H9 (cell line): ENCODE data around the gene SIPA1L2. TPM values are rescaled to one million over a fixed set of nuclear protein-coding genes. Genes with fewer than 3 reads are reported as not detected.

Experiments
- DNase-seq: peaks from one replicate; pipeline ENCODE4 v3.0.0-alpha.2; 2017
- H2AFZ ChIP-seq: one replicate; pipeline ENCODE4 v1.6.1; 2013; ENCODE audit warnings: mild to moderate bottlenecking, low read length, control low read depth, moderate library complexity
- H2AK5ac ChIP-seq: 2 replicates; pipeline ENCODE4 v1.6.1; 2013; ENCODE audit warnings: low read length, control low read depth, mixed read lengths; ENCODE audit not compliant: insufficient read length
- H2BK120ac ChIP-seq: one replicate; pipeline ENCODE4 v1.6.1; 2013; ENCODE audit warnings: low read depth, mild to moderate bottlenecking, low read length, control low read depth, inconsistent platforms; ENCODE audit not compliant: poor library complexity, severe bottlenecking
- H2BK12ac ChIP-seq: 2 replicates; pipeline ENCODE4 v1.6.1; 2013; ENCODE audit warnings: low read length, control low read depth, mixed read lengths, low read depth; ENCODE audit not compliant: insufficient read length
- H2BK15ac ChIP-seq: 2 replicates; pipeline ENCODE4 v1.6.1; 2013; ENCODE audit warnings: low read depth, low read length, control low read depth
- H2BK20ac ChIP-seq: one replicate; pipeline ENCODE4 v1.6.1; 2013; ENCODE audit warnings: low read depth, mild to moderate bottlenecking, low read length, control low read depth, inconsistent platforms; ENCODE audit not compliant: poor library complexity, severe bottlenecking
- H2BK5ac ChIP-seq: 2 replicates; pipeline ENCODE4 v1.6.1; 2013; ENCODE audit warnings: low read length, control low read depth, mixed read lengths; ENCODE audit not compliant: insufficient read length
- H3K14ac ChIP-seq: 2 replicates; pipeline ENCODE4 v1.6.1; 2013; ENCODE audit warnings: low read length, control low read depth; ENCODE audit not compliant: insufficient read depth
- H3K18ac ChIP-seq: 2 replicates; pipeline ENCODE4 v1.6.1; 2013; ENCODE audit warnings: low read depth, mild to moderate bottlenecking, mixed read lengths, low read length, control low read depth; ENCODE audit not compliant: insufficient read length
- H3K23ac ChIP-seq: 2 replicates; pipeline ENCODE4 v1.6.1; 2013; ENCODE audit warnings: low read length, control low read depth, mixed read lengths, low read depth; ENCODE audit not compliant: insufficient read length
- H3K23me2 ChIP-seq: 2 replicates; pipeline ENCODE4 v1.6.1; 2013; ENCODE audit warnings: low read depth, mild to moderate bottlenecking, mixed read lengths, low read length, control low read depth; ENCODE audit not compliant: insufficient read length, poor library complexity, severe bottlenecking
- H3K27ac ChIP-seq: 2 replicates; pipeline ENCODE4 v1.5.1; 2013; ENCODE audit warnings: low read length, control low read depth, mixed read lengths, low read depth; ENCODE audit not compliant: insufficient read length
- H3K27me3 ChIP-seq: 2 replicates; pipeline ENCODE4 v1.6.1; 2013; ENCODE audit warnings: low read length, control low read depth, inconsistent platforms; ENCODE audit not compliant: insufficient read depth
- H3K4ac ChIP-seq: 2 replicates; pipeline ENCODE4 v1.6.1; 2013; ENCODE audit warnings: low read depth, mild to moderate bottlenecking, control low read depth, inconsistent platforms, low read length, moderate library complexity
- H3K4me1 ChIP-seq: 2 replicates; pipeline ENCODE4 v1.6.1; 2013; ENCODE audit warnings: low read length, control low read depth, inconsistent platforms; ENCODE audit not compliant: insufficient read depth
- H3K4me2 ChIP-seq: 2 replicates; pipeline ENCODE4 v1.6.1; 2013; ENCODE audit warnings: low read length, control low read depth, mixed read lengths; ENCODE audit not compliant: insufficient read length, insufficient read depth
- H3K56ac ChIP-seq: 2 replicates; pipeline ENCODE4 v1.6.1; 2013; ENCODE audit warnings: low read depth, mild to moderate bottlenecking, mixed read lengths, low read length, control low read depth; ENCODE audit not compliant: insufficient read length
- H3K79me1 ChIP-seq: 2 replicates; pipeline ENCODE4 v1.6.1; 2013; ENCODE audit warnings: low read depth, mild to moderate bottlenecking, moderate library complexity, low read length, control low read depth, inconsistent platforms; ENCODE audit not compliant: insufficient read depth, poor library complexity, severe bottlenecking
- H3K79me2 ChIP-seq: 2 replicates; pipeline ENCODE4 v1.6.1; 2013; ENCODE audit warnings: low read length, control low read depth, inconsistent platforms; ENCODE audit not compliant: insufficient read depth
- H3K9ac ChIP-seq: 2 replicates; pipeline ENCODE4 v1.6.1; 2013; ENCODE audit warnings: low read length, control low read depth, mixed read lengths; ENCODE audit not compliant: insufficient read length; ENCODE audit errors: extremely low read depth
- H3K9me3 ChIP-seq: one replicate; pipeline ENCODE4 v1.6.1; 2013; ENCODE audit warnings: low read depth, low read length, inconsistent platforms; ENCODE audit not compliant: control insufficient read depth
- H3T11ph ChIP-seq: one replicate; pipeline ENCODE4 v1.6.1; 2013; ENCODE audit warnings: mild to moderate bottlenecking, low read length, control low read depth, inconsistent platforms
- H4K20me1 ChIP-seq: one replicate; pipeline ENCODE4 v1.6.1; 2013; ENCODE audit not compliant: control insufficient read depth, insufficient read length, insufficient read depth
- H4K5ac ChIP-seq: 2 replicates; pipeline ENCODE4 v1.6.1; 2013; ENCODE audit warnings: low read depth, mild to moderate bottlenecking, mixed read lengths, low read length, control low read depth; ENCODE audit not compliant: insufficient read length
- H4K8ac ChIP-seq: replicated peaks from 2 replicates; pipeline ENCODE4 v1.6.1; 2013; ENCODE audit warnings: low read length, control low read depth, mixed read lengths, low read depth; ENCODE audit not compliant: insufficient read length
- H4K91ac ChIP-seq: 2 replicates; pipeline ENCODE4 v1.6.1; 2013; ENCODE audit warnings: low read depth, mild to moderate bottlenecking, moderate library complexity, mixed read lengths, low read length, control low read depth; ENCODE audit not compliant: insufficient read length
- H3K27ac Mint-ChIP-seq, 3 experiments: 2 replicates in 2 of 3; 3 replicates in 1 of 3; pipeline ENCODE4 v1.8.0; 2020 to 2021; ENCODE audit warnings: mixed read lengths in 3 of 3, mild to moderate bottlenecking in 1 of 3, moderate library complexity in 1 of 3
- H3K27me3 Mint-ChIP-seq: 2 replicates; pipeline ENCODE4 v1.8.0; 2021; ENCODE audit warnings: low read depth, mild to moderate bottlenecking, moderate library complexity, mixed read lengths
- H3K36me3 Mint-ChIP-seq, 3 experiments: 2 replicates in 2 of 3; 3 replicates in 1 of 3; pipeline ENCODE4 v1.8.0; 2020 to 2021; ENCODE audit warnings: low read depth in 3 of 3, mixed read lengths in 3 of 3; ENCODE audit not compliant: insufficient read depth in 1 of 3
- H3K4me1 Mint-ChIP-seq, 2 experiments: 2 replicates each; pipeline ENCODE4 v1.8.0; 2020; ENCODE audit warnings: mixed read lengths in 2 of 2
- H3K4me3 Mint-ChIP-seq, 2 experiments: 2 replicates in 1 of 2; 3 replicates in 1 of 2; pipeline ENCODE4 v1.8.0; 2020 to 2021; ENCODE audit warnings: mild to moderate bottlenecking in 2 of 2, mixed read lengths in 2 of 2, moderate library complexity in 1 of 2
- H3K9me3 Mint-ChIP-seq, 2 experiments: 2 replicates in 1 of 2; 3 replicates in 1 of 2; pipeline ENCODE4 v1.8.0; 2020; ENCODE audit warnings: mild to moderate bottlenecking in 2 of 2, mixed read lengths in 2 of 2, moderate library complexity in 1 of 2
- CTCF ChIP-seq: fragments of 200-600 bp; sonication (generic); conservative IDR thresholded peaks from 3 replicates; pipeline ENCODE4 v1.8.0; 2021; ENCODE audit warnings: antibody characterized with exemption, mild to moderate bottlenecking
- WGBS: extraction: QIAGEN DNeasy Blood & Tissue Kit; methylation state at CpG from one replicate; pipeline ENCODE4 v1.1.7; 2013; ENCODE audit warnings: missing lambda C conversion rate, low lambda C conversion rate, mixed read lengths; ENCODE audit not compliant: insufficient read length; ENCODE audit errors: extremely low coverage; 5-methylcytosine and 5-hydroxymethylcytosine counted together
- total RNA-seq: library from RNA; stranded (reverse); gene quantifications from 2 replicates; pipeline ENCODE4 v1.2.1, GENCODE V29; 2021

Gene SIPA1L2
- total RNA-seq, 1 experiment from 2014 or later = 5.2 TPM

DNA sequence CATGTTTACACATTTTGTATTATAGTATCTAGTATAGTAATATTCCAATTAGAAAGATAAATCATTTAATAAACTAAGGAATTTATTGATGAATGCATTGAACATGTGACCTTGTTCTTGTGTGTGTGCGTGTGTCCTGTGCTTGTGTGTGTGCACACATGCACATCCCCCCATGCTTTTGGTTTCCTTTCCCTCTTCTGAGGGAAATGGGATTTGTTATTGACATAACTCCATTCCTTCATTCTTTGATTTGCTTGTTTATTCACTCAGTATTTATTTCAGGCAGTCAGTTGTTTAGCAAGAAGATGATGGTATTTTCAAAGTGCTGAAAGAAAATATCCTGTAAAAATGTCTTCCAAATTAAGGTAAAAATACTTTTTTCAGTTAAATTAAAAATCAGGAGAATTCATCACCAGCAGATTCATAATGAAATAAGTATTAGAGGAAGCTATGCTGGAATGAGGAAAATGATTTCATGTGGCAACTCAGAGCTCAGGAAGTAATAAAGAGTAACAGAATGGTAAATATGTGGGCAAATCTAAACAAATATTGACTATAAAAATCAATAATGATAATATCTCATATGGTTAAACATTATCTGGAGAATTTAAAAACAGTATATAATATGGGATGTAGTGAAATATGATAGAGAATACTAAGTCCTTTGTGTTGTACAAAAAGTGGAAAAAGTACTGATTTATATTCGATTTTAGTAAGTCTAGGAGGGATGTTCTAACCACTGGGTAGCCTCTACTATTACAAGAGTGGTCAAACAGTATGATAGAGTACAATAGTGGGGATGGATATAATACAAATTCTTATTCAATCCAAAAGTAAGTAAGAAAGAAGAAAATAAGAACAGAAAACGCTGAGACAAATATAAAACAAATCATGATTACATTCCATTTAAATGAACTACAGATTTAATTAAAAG lies 35.2 kb upstream of the SIPA1L2 start:
- no peak overlapping the region for H3K4ac ChIP-seq
- no peaks in the 10 kb centered on the region for H3K4me1 Mint-ChIP-seq
- no peak overlapping the region for H2AFZ ChIP-seq
- no peak overlapping the region for H2BK20ac ChIP-seq
- H3K27ac Mint-ChIP-seq = no peak overlapping the region
- no peaks in the 10 kb centered on the region for H3K27me3 ChIP-seq
- no peak overlapping the region for H4K5ac ChIP-seq
- H3K18ac ChIP-seq = no peak overlapping the region
- H3K9me3 Mint-ChIP-seq = no peaks in the 10 kb centered on the region
- no peak overlapping the region for H3K56ac ChIP-seq
- H3K4me2 ChIP-seq = no peak overlapping the region
- H3K27me3 Mint-ChIP-seq = peaks cover 6% of the 10 kb centered on the region
- no peak overlapping the region for H3K14ac ChIP-seq
- H3K9me3 ChIP-seq = no peaks in the 10 kb centered on the region
- H3K4me3 Mint-ChIP-seq = no peak overlapping the region
- no peaks in the 10 kb centered on the region for H3K36me3 Mint-ChIP-seq
- no peak for TF ChIP-seq CTCF
- no peaks in the 10 kb centered on the region for H3K79me1 ChIP-seq
- whole genome bisulfite sequencing = no CpG with 5 or more reads among the region's 3 CpGs
- H3K23me2 ChIP-seq = no peaks in the 10 kb centered on the region
- H3K4me1 ChIP-seq = no peaks in the 10 kb centered on the region
- no peak overlapping the region for H2BK15ac ChIP-seq
- no peak for DNase-seq
- no peaks in the 10 kb centered on the region for H4K20me1 ChIP-seq
- no peak overlapping the region for H2BK5ac ChIP-seq
- no peak overlapping the region for H3T11ph ChIP-seq
- no peak overlapping the region for H2BK12ac ChIP-seq
- no peak overlapping the region for H4K91ac ChIP-seq
- H3K27ac ChIP-seq = no peak overlapping the region
- no peak overlapping the region for H3K23ac ChIP-seq
- no peak overlapping the region for H2AK5ac ChIP-seq
- no peak overlapping the region for H3K9ac ChIP-seq
- H2BK120ac ChIP-seq = no peak overlapping the region
- no peaks in the 10 kb centered on the region for H3K79me2 ChIP-seq
- no peak overlapping the region for H4K8ac ChIP-seq
